ENCODE measurements around the gene RNF149. TPM values are rescaled to one million over a fixed set of nuclear protein-coding genes. Genes with fewer than 3 reads are reported as not detected.
"Not testable (repeated sequence)": the region's sequence is repeated elsewhere in the genome, so short reads cannot be mapped to it uniquely, and the experiment has no call there.

RNF149 gene
- 67.0 TPM for total RNA-seq

GRCh38 chr2:101308432-101309210 is at the start of gene RNF149:
Gene RNF149 (minus strand): TSS chr2:101308701. CDS start chr2:101308588, 113 bp downstream.
- peak; percentile 91 for ATAC-seq

GRCh38 chr2:101357376-101357775 is 48.9 kb upstream of the RNF149 start:
- no peak for ATAC-seq

GRCh38 chr2:101356521-101356920 is 48.0 kb upstream of the RNF149 start:
- ATAC-seq, result peak; percentile 48

- ATAC-seq, result no peak
These were observed 47.6 kb upstream of the RNF149 start for GRCh38 chr2:101356055-101356454.

- peak; percentile 48 for ATAC-seq
These were observed 47.0 kb upstream of the RNF149 start for GRCh38 chr2:101355401-101356054.

- ATAC-seq, result no peak
These were observed 46.2 kb upstream of the RNF149 start for GRCh38 chr2:101354420-101355311.

- ATAC-seq, result not testable (repeated sequence)
These were observed 44.1 kb upstream of the RNF149 start for GRCh38 chr2:101352631-101353030.

GRCh38 chr2:101351207-101351606 is 42.7 kb upstream of the RNF149 start:
- ATAC-seq, result no peak

GRCh38 chr2:101349893-101350662 is 41.6 kb upstream of the RNF149 start:
- no peak for ATAC-seq

GRCh38 chr2:101348883-101349282 is 40.4 kb upstream of the RNF149 start:
- ATAC-seq, result no peak

GRCh38 chr2:101346909-101347308 is 38.4 kb upstream of the RNF149 start:
- ATAC-seq, result no peak

GRCh38 chr2:101344137-101344536 is 35.6 kb upstream of the RNF149 start:
- no peak for ATAC-seq

- no peak for ATAC-seq
These were observed 34.1 kb upstream of the RNF149 start for GRCh38 chr2:101342625-101343008.

GRCh38 chr2:101341901-101342624 is 33.6 kb upstream of the RNF149 start:
- ATAC-seq, result peak; percentile 83

GRCh38 chr2:101341421-101341820 is 32.9 kb upstream of the RNF149 start:
- ATAC-seq, result no peak

- no peak for ATAC-seq
These were observed 31.6 kb upstream of the RNF149 start for GRCh38 chr2:101340141-101340551.

- no peak for ATAC-seq
These were observed 30.9 kb upstream of the RNF149 start for GRCh38 chr2:101339266-101339880.

- ATAC-seq, result no peak
These were observed 29.4 kb upstream of the RNF149 start for GRCh38 chr2:101337877-101338276.

- no peak for ATAC-seq
These were observed 24.6 kb upstream of the RNF149 start for GRCh38 chr2:101332885-101333766.

- no peak for ATAC-seq
These were observed 22.7 kb upstream of the RNF149 start for GRCh38 chr2:101331202-101331601.
